Measurements from ENCODE around the gene CADPS2.

DNA sequence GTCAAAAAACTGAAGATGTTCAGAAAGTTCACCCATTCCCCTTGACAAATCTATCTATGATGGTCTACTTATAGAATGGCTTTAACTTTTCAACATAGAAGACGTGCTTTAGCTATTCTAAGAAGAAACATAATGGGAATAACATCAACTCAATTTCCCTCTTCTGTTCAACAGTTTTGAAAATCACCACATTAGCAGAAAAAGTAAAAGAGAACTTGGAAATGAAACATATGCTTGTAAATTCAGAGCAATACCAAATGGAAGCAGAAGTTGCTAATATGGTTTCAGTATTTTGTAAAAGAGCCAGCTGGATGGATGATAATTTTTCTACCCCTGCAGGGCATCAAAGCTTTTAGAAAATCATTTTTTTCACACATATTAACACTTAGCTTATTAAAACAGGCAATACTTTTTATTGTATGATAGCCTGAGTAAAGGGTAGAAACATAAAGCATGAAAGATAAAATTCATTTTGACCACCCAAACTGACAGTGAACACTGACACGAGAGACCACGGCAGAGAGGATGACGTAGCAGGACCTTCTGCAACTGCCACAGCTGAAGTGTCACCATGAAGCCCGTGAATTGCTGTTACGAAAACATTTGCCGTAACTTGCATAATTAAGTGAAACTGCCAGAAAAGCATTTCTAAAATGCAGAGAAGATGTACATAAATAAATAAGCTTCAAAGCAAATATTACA, 542.5 kb downstream of the CADPS2 start:
- TF ChIP-seq EZH2 (IDR thresholded peaks at IDR 0.05; ENCODE audit: borderline replicate concordance, low read length), result no peak
- TF ChIP-seq, protein P1, sequence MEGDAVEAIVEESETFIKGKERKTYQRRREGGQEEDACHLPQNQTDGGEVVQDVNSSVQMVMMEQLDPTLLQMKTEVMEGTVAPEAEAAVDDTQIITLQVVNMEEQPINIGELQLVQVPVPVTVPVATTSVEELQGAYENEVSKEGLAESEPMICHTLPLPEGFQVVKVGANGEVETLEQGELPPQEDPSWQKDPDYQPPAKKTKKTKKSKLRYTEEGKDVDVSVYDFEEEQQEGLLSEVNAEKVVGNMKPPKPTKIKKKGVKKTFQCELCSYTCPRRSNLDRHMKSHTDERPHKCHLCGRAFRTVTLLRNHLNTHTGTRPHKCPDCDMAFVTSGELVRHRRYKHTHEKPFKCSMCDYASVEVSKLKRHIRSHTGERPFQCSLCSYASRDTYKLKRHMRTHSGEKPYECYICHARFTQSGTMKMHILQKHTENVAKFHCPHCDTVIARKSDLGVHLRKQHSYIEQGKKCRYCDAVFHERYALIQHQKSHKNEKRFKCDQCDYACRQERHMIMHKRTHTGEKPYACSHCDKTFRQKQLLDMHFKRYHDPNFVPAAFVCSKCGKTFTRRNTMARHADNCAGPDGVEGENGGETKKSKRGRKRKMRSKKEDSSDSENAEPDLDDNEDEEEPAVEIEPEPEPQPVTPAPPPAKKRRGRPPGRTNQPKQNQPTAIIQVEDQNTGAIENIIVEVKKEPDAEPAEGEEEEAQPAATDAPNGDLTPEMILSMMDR (IDR thresholded peaks at IDR 0.05; ENCODE audit: low read length), result no peak
